GM21576 (cell line): ENCODE measurements around the gene PARD3.
"Not testable (repeated sequence)": the region's sequence is repeated elsewhere in the genome, so short reads cannot be mapped to it uniquely, and the experiment has no call there.

Experiments
- ATAC-seq: cut with Tn5 transposase; IDR thresholded peaks from one replicate; pipeline ENCODE4 v1.9.1; 2021; ENCODE audit warnings: mild to moderate bottlenecking, moderate library complexity; ENCODE audit not compliant: unreplicated experiment

PARD3 gene

GRCh38 chr10:34438741-34439140, 376.4 kb downstream of the PARD3 start:
- no peak for ATAC-seq

DNA sequence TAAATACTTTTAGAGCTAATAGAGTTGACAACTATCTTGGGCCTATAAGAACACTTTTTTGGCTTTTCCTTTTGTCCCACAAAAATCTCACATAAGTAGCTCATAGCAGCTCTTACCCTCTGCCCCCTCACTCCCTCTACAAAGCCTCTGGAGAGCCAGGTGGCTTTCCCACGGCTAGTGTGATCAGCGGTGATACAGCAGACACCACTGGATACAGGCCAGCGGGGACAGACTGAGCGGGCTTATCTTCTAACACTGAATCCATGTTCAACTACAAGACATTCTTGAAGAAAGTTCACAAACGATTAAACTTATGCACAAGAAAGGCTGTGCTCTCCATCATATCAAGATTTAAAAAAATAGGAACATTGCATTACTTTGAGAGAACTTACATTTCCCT, 377.2 kb downstream of the PARD3 start:
- no peak for ATAC-seq

DNA sequence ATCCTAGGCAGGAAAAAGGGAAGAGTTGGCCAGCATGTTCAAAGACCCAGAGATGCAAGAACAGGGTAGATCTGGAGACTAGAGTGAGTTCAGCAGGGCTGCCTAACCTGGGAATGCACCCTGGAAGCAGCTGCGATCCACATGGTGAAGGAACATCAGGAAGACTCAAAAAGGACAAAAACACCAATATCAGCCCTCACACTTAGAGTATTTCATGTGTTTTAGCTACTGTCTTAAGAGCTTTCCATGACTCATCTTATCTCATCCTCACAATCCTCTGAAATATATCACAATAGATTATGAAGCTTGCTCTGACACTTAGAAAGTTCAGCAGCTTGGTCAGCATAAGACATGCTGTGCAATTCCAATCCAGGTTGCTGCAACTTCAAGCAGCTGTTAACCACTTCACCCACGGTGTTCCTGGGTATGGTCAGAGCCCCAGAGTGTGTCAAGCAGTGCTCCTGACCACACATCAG, 380.9 kb downstream of the PARD3 start:
- ATAC-seq: no peak

- ATAC-seq: no peak
Observed at GRCh38 chr10:34433241-34434076, 381.6 kb downstream of the PARD3 start.

DNA sequence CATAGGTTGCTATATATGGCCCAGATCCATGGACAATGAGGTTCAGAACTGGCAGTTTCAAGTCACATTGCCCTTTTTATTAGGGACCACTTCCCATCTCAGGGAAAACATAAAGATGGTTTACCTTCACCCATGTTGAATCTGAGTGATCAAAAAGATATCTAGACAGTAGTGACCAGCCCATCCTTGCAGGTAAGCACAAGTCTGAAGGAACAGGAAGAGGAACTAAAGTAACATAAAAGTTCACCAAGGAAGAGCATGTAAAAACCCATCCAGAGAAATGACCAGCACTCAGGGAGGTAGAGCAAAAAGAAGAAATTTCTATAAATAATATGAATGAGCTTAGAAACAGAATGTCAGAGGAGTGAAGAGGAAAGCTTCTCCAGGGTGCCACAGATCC, 382.5 kb downstream of the PARD3 start:
- no peak for ATAC-seq

DNA sequence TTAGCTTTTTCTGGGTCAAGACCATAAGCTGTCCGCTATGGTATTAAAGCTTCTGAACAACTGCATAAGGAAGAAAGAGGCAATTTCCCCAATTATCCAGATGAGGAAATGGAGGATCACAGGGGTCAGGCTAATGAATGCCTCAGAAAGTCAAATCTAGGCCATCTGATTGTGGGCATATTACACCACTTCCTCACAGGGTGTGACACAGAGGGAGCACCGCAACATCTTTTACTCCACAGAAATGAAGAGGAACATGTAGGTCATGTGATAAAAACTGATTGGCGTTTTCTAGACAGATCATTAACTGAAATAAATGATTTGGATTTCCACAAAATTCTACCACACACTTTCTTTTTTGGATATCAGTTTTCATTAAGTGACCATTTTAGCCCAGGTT, 384.4 kb downstream of the PARD3 start:
- no peak for ATAC-seq

DNA sequence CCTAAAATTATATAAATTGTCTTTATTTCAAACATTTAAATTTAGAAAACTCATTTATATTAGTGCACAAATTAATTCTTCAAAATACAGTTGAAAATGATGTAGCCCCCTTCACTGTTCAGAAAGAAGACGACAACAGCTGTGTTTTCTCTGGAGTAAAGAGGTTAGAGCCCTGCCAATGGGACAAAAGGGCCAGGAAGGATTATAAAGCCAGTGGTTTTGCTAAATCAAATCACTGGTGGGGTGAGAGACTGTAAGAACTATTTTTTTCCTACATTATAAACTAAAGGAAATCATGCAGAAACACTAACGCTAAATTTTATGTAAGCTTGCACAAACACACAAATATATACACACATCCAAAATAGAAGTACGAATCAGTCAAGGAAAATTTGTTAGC, 386.6 kb downstream of the PARD3 start:
- ATAC-seq: no peak

- no peak for ATAC-seq
Observed at GRCh38 chr10:34427911-34428216, 387.2 kb downstream of the PARD3 start.

DNA sequence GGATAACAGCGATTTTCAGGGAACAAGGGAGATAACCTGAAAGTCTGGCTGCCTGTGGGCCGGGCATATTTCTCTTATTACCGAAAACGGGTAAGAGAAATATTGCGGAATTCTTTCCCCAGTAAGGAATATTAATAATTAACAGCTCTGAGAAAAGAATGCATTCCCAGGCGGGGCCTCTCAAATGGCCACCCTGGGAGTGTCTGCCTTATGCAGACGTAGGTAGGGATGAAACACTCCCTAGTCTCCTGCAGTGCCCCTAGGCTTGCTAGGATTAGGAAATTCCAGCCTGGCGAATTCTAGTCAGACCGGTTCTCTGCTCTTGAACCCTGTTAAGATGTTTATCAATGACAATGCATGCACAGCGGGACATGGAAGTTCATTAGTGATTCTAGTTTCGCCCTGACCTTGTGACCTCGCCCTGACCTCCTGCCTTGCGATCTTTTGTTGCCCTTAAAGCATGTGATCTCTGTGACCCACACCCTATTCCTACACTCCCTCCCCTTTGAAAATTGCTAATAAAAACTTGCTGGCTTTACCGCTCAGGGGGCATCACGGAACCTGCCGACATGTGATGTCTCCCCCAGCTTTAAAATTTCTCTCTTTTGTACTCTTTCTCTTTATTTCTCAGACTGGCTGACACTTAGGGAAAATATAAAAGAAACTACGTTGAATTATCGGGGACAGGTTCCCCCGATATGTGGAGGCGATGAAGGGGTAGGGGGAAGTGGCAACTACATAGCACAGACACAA, 387.8 kb downstream of the PARD3 start:
- not testable (repeated sequence) for ATAC-seq

- ATAC-seq: not testable (repeated sequence)
Observed at GRCh38 chr10:34426538-34427157, 388.4 kb downstream of the PARD3 start.

GRCh38 chr10:34426041-34426440, 389.1 kb downstream of the PARD3 start:
- no peak for ATAC-seq

GRCh38 chr10:34423673-34424625, 391.1 kb downstream of the PARD3 start:
- no peak for ATAC-seq

- no peak for ATAC-seq
Observed at GRCh38 chr10:34420795-34421194, 394.3 kb downstream of the PARD3 start.

DNA sequence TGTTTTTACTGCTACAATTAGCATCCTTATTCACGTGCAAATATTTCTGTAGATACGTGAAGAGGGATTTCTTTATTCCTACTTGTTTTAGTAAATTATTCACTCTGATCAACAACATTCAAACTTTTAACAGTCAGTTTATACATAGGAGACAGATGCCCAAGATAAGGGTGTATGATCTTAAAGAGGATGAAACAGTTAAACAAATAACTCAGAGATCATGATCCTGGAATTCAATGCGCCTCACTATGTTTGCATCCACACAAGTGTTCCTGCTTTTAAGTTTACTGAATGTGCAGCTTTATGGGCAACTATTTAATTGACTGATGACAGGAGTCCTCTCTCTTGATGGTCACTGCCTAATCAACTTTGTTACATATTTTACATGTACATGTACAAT, 394.8 kb downstream of the PARD3 start:
- no peak for ATAC-seq

DNA sequence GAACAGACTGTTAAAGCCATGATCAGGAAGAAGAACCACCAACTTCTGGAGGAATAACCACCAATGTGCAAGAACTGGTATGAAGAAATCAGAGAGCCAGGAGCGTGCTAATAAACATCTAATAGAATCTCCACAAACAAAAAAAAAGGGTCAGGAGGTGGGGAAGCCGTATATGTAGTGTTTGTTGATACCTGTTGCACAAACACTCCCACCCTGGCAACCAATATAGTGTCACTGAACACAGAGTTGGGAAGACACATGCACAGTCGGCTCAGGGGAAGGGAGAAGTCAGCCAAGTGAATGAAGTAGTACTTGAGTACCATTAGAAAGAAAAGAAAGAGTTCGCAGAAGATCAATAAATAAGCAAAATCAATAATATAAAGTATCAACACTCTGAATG, 400.1 kb downstream of the PARD3 start:
- no peak for ATAC-seq

DNA sequence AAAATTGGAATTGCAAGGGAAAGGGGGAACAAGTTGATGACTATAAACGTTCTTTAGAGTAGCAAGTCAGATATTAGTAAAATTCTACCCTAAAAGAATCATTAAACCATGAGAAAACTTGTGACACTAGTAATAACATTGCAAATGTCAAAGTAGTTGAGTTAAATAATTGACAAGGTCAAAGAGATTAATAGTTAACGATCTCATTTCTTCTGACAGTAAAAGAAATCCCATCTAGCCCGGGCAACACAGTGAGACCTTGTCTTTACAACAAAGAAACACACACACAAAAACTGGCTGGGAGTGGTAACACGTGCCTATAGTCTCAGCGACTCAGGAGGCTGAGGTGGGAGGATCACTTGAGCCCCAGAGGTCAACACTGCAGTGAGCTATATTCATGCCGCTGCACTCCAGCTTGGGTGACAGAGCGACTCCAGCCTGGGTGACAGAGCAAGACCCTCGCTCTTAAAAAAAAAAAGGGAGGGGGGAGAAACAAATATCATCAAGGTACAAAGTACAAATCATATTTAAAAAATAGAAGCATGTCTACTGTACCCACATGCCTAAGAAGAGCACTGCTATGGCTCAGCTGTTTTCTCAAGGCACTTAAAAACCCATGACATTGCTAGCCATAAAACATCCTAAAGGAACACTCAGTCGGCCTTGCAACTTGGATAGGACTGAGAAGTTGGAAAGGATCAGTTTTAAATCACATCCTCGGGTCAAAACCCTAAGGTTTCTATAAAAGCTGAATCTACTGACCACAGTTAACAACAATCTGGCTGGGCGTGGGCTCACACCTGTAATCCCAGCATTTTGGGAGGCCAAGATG, 401.1 kb downstream of the PARD3 start:
- ATAC-seq: no peak

DNA sequence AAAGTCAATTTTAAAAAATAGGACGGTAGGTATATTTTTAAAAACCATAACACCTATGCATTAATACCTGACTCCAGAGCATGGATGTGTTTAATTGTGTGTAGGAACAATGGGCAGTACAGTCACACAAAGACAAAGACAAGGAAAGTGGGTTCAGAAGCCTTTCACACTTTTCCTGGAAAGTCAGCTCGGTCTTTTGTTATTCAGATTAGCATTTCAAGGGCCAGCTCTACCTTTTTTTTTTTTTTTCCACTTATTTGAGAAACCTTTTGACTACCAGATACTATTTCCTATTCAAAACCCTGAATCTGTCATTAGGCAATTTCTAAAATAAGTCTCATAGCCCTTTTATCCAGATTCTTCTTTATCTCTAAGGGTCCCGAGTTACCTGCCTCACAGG, 401.9 kb downstream of the PARD3 start:
- ATAC-seq: no peak

- ATAC-seq: no peak
Observed at GRCh38 chr10:34408956-34409355, 406.1 kb downstream of the PARD3 start.

- no peak for ATAC-seq
Observed at GRCh38 chr10:34408381-34408780, 406.7 kb downstream of the PARD3 start.

DNA sequence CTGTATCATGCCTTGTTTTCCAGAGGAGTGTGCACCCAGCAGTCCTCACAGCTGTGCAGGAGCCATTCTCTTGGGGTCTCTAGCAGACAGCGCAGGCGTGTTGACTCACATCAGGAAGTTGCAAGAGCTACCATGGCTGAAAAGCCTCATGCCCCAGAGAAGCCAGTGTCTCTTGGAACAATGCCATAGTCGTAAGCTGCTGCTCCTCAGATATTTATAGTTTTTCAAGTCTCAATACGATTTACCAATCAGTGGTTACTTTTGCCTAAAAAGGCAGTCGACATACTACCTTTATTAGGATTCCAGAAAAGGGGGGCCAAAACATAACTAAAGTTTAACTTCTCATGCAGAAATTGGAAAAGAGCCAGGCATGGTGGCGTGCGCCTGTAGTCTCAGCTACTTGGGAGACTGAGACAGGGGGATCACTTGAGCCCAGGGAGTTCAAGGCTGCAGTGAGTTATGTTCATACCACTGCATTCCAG, 407.7 kb downstream of the PARD3 start:
- ATAC-seq: no peak
